Suppressor macrophage treated with lipopolysaccharide for 1 hour (primary cell): ENCODE data around the gene TELO2.

Source experiments
- DNase-seq, 3 donors: peaks; one replicate each; pipeline ENCODE4 v3.0.0-alpha.2; 2020 to 2022

Gene TELO2

GRCh38 chr16:1524366-1524765 lies 31.2 kb downstream of the TELO2 start:
- DNase-seq, result no peak

- DNase-seq, result no peak
These were observed 32.9 kb downstream of the TELO2 start for GRCh38 chr16:1525871-1526607.

- DNase-seq, result no peak
These were observed 33.7 kb downstream of the TELO2 start for GRCh38 chr16:1526608-1527555.

DNA sequence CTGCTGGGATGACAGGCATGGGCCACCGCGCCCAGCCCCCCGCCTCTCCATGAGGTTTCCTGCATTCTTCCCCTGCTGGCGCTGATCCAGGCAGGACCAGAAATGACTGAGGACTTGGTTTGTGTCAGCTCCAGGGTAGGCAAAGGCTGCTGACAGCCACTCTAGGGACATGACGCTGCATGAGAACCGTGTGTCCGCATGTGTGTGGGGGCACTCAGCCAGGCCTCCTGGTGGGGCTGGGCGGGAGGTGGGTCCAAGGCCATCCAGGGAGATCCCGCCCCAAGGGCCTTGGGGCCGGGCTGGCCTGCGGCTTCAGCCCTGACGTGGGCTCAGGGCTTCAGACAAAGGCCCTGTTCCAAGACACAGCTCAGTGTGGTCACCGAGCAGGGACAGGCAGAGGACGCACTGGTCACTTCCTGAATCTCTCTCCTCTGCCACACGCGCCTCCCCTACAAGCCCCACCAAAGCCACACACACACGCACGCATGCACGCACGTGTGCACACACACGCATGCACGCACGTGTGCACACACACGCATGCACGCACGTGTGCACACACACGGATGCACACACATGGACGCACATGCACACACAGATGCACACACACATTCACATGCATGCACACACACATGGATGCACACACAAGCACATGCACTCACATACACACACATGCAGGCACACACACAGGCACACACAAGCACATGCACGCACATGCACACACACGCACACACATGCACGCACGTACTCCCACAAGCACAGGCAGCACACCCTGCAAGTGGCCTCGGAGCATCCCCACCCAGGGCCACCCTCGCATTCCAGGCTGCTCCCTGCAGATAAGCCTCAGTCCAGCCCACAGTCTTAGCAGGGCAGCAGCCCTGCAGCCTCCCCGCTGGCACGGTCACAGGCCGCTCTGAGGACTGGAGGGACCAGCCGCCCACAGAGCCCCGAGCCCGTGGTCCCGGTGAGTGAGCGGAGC lies 35.0 kb downstream of the TELO2 start:
- no peak for DNase-seq

DNA sequence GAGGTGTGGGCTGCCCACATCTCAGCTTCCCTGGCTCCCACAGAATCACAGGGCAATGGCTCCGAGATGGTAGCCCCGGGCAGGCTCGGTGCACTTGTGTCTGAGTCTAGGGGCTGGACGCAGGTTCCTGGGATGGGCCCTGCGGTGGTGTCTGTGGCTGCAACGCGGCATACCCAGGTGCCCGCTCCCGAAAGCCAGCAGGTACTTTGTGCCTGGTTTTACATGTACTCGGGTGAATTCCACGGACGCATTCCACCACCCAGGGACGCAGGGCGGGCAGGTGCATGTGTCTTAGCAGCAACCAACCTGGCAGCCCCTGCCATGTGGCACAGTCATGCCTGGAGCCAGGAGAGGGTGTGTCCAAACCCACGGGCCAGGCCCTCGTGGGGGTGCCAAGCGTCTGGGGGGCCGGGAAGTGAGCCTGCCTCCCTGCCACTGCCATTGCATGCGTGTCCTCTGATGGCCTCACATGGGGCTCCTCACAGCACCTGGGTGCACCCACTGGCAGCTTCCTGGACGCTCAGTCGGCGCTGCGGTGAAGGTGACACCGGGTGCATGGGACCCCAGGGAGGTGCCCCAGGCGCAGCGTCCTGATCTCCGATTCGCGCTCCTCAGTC lies 35.9 kb downstream of the TELO2 start:
- no peak for DNase-seq

- DNase-seq, result no peak
These were observed 37.3 kb downstream of the TELO2 start for GRCh38 chr16:1530349-1530882.

DNA sequence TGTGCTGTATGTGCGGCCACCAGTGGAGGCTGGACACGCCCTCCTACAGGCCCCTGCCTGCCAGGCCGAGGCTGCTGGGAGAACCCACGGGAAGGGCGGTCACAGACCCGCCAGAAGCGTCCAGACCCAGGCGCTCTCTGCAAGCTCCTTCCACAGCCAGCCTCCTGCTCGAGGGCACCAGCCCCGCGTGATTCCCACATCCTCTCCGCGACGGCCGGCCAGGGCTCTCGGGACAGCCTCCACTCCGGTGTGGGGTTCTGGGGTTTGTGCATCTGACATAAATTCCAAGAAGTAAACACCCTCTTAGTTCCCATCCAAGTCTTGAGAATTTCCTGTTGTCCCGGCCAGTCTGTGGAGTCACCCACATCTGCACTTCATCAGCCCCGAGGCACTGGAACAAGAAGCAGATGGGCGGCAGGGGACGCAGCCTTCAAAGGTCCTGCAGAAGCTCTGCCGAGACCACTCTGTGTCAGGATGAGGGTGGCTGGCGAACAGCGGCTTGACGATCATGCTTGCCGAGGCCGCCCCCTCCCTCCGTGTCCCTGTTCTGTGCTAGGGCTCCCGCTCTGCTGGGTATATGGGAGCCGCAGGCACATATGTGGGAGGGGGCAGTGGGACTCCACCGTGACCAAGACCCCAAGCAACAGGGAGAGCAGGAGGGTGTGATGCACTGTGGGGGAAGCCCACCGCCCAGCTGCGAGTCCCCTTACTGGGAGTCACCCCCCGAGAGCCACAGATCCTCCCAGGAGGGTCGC lies 37.9 kb downstream of the TELO2 start:
- no peak for DNase-seq

GRCh38 chr16:1531638-1531910 lies 38.4 kb downstream of the TELO2 start:
- no peak for DNase-seq

DNA sequence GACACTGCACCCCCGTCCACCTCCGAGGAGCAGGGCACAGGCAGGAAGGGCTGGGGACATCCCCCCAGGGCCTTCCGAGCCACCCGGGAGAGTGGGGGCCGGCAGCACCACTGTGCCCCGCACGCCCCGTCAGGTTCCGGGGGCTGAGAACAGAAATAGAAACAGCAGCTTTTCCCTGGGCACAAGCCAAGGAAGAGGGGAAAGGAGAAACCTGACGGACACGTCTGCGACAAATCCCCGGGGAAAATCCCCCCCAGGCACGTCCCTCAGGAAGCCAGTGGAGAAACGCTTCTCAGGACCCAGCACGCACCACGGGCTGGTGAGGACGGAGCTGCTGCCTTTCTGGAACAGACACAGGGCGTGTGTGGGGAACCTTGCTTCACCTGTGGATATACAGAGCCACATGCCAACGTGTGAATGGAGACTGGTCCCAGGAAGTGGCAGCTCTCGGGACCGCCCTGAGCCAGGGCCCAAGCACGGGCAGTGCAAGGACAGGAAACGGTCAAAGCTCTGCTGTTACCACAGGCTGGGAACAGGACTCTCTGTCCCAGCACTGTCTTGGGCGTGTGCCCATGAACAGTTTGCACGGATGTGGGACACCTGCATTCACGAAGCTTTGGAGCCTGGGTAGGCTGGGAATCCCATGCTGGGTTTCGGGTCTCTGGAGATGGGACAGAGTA lies 39.1 kb downstream of the TELO2 start:
- no peak for DNase-seq

DNA sequence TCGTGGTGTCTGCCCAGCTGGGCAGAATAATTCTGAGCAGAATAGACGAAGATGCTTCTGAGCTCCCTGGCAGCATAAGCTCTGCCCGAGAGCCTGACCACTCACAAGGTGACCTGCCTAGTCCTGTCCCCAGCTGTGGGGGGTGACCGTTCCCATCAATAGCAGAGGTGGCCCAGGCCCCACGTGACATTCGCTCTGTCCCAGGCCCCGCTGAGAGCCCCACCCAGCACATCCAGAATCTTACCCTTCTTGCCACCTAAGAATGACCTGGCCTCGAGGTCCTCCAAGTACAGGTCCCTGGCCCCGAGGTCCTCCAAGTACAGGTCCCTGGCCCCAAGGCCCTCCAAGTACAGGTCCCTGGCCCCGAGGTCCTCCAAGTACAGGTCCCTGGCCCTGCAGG lies 39.6 kb downstream of the TELO2 start:
- DNase-seq, result no peak

DNA sequence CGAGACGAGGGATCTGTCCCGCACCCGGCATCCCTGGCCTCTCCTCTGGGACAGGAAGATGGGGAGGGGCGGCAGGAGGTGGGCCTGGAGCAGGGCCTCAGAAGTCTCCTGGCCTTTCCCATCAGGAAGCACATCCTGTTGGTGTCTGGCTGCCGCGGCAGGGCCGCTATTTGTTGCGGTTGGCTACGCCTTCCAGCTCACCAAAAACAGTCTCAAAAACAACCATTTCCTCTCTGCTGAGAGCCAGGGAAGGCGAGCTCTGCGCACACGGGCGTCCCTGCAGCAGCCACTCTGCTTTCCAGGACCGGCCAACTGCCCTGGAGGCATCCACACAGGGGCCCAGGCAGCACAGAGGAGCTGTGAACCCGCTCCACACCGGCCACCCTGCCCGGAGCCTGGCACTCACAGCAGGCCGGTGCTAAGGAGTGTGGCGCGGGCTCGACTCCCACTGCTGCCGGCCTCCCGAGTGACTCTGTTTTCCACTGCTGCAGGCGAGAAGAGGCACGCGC lies 40.3 kb downstream of the TELO2 start, which contains the start of gene TMEM204:
Gene TMEM204 (plus strand): TSS at position 224 of the 509 bp plus-strand sequence. CDS start 610 bp downstream, outside the sequence.
- peak in 1 of 3 donors; percentile 7 for DNase-seq

DNA sequence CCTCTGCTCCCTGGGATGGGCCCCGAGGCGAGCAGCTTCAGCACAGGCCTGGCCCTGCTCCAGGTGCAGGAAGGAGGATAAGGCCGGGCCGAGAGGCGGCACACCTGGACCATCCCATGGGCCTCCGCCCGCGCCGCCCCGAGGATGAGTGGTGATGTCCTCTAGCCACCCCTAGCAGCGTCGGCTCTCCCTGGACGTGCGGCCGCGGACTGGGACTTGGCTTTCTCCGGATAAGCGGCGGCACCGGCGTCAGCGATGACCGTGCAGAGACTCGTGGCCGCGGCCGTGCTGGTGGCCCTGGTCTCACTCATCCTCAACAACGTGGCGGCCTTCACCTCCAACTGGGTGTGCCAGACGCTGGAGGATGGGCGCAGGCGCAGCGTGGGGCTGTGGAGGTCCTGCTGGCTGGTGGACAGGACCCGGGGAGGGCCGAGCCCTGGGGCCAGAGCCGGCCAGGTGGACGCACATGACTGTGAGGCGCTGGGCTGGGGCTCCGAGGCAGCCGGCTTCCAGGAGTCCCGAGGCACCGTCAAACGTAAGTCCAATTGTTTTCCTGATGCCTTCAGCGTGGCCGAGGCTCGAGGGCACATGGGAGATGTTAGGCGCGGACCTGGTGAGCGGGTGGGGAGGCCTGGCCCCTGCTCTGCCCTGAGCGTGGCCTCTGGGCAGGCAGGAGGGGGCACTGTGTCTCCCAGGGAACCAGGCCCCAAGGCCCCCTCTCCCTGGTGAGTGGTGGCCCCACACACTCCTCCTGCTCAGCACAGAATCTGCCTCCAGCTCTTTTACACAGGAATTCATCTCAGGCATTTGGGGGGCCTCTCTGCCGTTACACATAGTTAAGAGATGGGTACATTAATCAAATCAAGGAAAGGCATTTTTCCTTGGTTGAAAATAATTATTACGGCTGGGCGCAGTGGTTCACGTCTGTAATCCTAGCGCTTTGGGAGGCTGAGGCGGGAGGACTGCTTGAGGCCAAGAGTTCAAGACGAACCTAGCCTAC lies 41.2 kb downstream of the TELO2 start:
- no peak for DNase-seq

- DNase-seq, result no peak
These were observed 42.5 kb downstream of the TELO2 start for GRCh38 chr16:1535391-1536291.

DNA sequence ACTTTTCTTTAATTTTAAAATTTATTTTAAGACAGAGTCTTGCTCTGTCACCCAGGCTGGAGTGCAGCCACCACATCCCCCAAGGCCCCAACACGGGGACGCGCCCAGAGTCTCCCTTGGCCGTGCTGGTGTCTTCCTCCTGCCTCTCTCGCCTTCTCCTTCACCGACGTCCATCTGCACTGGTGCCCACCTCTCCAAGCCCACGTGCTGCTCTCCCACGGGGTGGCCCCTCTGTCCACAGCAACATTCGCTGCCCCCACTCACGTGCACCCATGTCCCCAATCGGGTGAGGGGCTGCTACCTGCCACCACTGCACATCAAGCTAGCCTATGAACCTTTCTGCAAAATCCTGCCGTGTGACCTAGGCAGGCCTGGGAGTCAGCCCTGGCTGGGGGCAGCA lies 43.4 kb downstream of the TELO2 start:
- DNase-seq, result no peak

- DNase-seq, result no peak
These were observed 44.0 kb downstream of the TELO2 start for GRCh38 chr16:1537138-1537577.

- DNase-seq, result no peak
These were observed 44.7 kb downstream of the TELO2 start for GRCh38 chr16:1537763-1538289.

DNA sequence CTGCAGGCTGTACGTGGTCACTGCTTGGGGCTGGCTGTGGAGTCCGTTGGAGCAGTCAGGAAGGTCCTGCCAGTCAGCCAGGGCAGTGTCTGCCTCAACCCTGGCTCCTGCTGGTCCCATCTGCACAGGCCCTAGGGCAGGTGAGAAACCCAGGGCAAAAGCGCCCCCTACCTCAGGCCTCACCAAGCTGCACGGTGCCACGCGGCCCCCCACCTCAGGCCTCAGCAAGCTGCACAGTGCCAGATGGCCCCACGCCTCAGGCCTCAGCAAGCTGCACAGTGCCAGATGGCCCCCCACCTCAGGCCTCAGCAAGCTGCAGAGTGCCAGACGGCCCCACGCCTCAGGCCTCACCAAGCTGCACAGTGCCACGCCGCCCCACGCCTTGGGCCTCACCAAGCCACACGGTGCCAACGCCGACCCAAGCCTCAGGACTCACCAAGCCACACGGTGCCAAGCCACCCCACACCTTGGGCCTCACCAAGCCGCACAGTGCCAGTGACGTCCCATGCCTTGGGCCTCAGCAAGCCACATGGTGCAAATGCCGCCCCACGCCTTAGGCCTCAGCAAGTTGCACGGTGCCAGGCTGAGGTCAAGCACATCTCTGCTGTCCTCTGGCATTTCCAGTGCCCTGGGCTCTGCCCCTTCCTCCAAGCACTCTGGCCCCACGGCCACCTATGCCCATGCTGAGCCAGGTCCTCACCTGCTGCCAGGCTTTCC lies 45.8 kb downstream of the TELO2 start:
- DNase-seq, result peak in 1 of 3 donors; percentile 21
